WTC11 (cell line): ENCODE measurements around the gene PNMA8C. TPM values are rescaled to one million over a fixed set of nuclear protein-coding genes. Genes with fewer than 3 reads are reported as not detected.

Experiments used
- ATAC-seq: fragments of 200-7000 bp; cut with Tn5 transposase; 2 replicates; pipeline ENCODE4 v1.10.0; 2021; ENCODE audit warnings: mild to moderate bottlenecking, moderate library complexity
- CTCF ChIA-PET: fragments of 300-600 bp; sonication (Branson Sonifier 250); formaldehyde crosslinking; loops from one replicate; lab custom pipeline; 2021; ENCODE audit warnings: antibody characterized with exemption; lab: Charles Lee
- POLR2A ChIA-PET: fragments of 350-600 bp; sonication (Branson Sonifier 250); formaldehyde crosslinking; loops from one replicate; lab custom pipeline; 2021; ENCODE audit warnings: antibody characterized with exemption; lab: Charles Lee
- DNase-seq: peaks from one replicate; pipeline ENCODE4 v3.0.0; 2021; ENCODE audit warnings: low spot score
- H3K27ac Mint-ChIP-seq: 2 replicates; pipeline ENCODE4 v1.8.0; 2021; ENCODE audit warnings: mixed read lengths
- H3K27me3 Mint-ChIP-seq: 2 replicates; pipeline ENCODE4 v1.8.0; 2021; ENCODE audit warnings: low read depth, mild to moderate bottlenecking, moderate library complexity, mixed read lengths
- H3K36me3 Mint-ChIP-seq: 2 replicates; pipeline ENCODE4 v1.8.0; 2021; ENCODE audit warnings: mixed read lengths
- H3K4me1 Mint-ChIP-seq: 2 replicates; pipeline ENCODE4 v1.8.0; 2022; ENCODE audit warnings: mixed read lengths
- H3K4me3 Mint-ChIP-seq: 2 replicates; pipeline ENCODE4 v1.8.0; 2021; ENCODE audit warnings: mild to moderate bottlenecking, moderate library complexity, mixed read lengths
- H3K9me3 Mint-ChIP-seq: 2 replicates; pipeline ENCODE4 v1.8.0; 2021; ENCODE audit warnings: mixed read lengths
- ATF1 ChIP-seq: sonication (generic); formaldehyde crosslinking; IDR thresholded peaks from 2 replicates; pipeline ENCODE4 v1.8.1; 2023; ENCODE audit warnings: mild to moderate bottlenecking, moderate library complexity, missing genetic modification reagents
- CBFB ChIP-seq: sonication (generic); formaldehyde crosslinking; IDR thresholded peaks from 2 replicates; pipeline ENCODE4 v1.8.1; 2022; ENCODE audit warnings: mild to moderate bottlenecking, low read depth, missing genetic modification reagents
- ESRRA ChIP-seq: sonication (generic); formaldehyde crosslinking; IDR thresholded peaks from 2 replicates; pipeline ENCODE4 v1.8.1; 2022; ENCODE audit warnings: mild to moderate bottlenecking, missing genetic modification reagents, borderline replicate concordance
- FOXJ3 ChIP-seq: sonication (generic); formaldehyde crosslinking; IDR thresholded peaks from 2 replicates; pipeline ENCODE4 v1.9.0; 2021; ENCODE audit warnings: missing genetic modification reagents, mild to moderate bottlenecking, borderline replicate concordance
- HMGA2 ChIP-seq: fragments of 250-450 bp; sonication (Bioruptor Pico); IDR thresholded peaks from 2 replicates; pipeline ENCODE4 v1.4.0; 2021; ENCODE audit warnings: mild to moderate bottlenecking, moderate library complexity
- IRF2 ChIP-seq: sonication (generic); formaldehyde crosslinking; IDR thresholded peaks from 2 replicates; pipeline ENCODE4 v1.8.0; 2022; ENCODE audit warnings: low read depth, missing genetic modification reagents, borderline replicate concordance
- JUN ChIP-seq: sonication (generic); formaldehyde crosslinking; IDR thresholded peaks from 2 replicates; pipeline ENCODE4 v1.8.0; 2023; ENCODE audit warnings: mild to moderate bottlenecking, missing genetic modification reagents
- KAT7 ChIP-seq: sonication (generic); formaldehyde crosslinking; IDR thresholded peaks from 2 replicates; pipeline ENCODE4 v1.8.1; 2023; ENCODE audit warnings: missing genetic modification reagents, mild to moderate bottlenecking, borderline replicate concordance
- NR1H2 ChIP-seq: sonication (generic); formaldehyde crosslinking; IDR thresholded peaks from 2 replicates; pipeline ENCODE4 v1.9.0; 2021; ENCODE audit warnings: mild to moderate bottlenecking, moderate library complexity, missing genetic modification reagents
- NR2C2 ChIP-seq: sonication (generic); formaldehyde crosslinking; IDR thresholded peaks from 2 replicates; pipeline ENCODE4 v1.8.0; 2022; ENCODE audit warnings: mild to moderate bottlenecking, missing genetic modification reagents
- OVOL2 ChIP-seq: fragments of 250-450 bp; sonication (Bioruptor Pico); IDR thresholded peaks from 2 replicates; pipeline ENCODE4 v1.9.0; 2021; ENCODE audit warnings: mild to moderate bottlenecking, borderline replicate concordance
- SP1 ChIP-seq: sonication (generic); formaldehyde crosslinking; conservative IDR thresholded peaks from 2 replicates; pipeline ENCODE4 v1.8.1; 2022; ENCODE audit warnings: missing genetic modification reagents
- ZNF671 ChIP-seq: fragments of 250-450 bp; sonication (Bioruptor Pico); IDR thresholded peaks from 2 replicates; pipeline ENCODE4 v1.8.0; 2021; ENCODE audit warnings: mild to moderate bottlenecking
- total RNA-seq: library from RNA; stranded (reverse); gene quantifications from 3 replicates; pipeline ENCODE4 v1.2.3, GENCODE V29; 2021
- TF ChIP-seq, protein P1 (sequence below): sonication (generic); formaldehyde crosslinking; IDR thresholded peaks from 2 replicates; pipeline ENCODE4 v1.8.1; 2022; ENCODE audit warnings: missing genetic modification reagents, borderline replicate concordance
- TF ChIP-seq, protein P2 (sequence below): fragments of 250-450 bp; sonication (Bioruptor Pico); IDR thresholded peaks from 2 replicates; pipeline ENCODE4 v2.1.2; 2022; ENCODE audit warnings: mild to moderate bottlenecking, moderate library complexity
- TF ChIP-seq, protein P3 (sequence below): sonication (generic); formaldehyde crosslinking; IDR thresholded peaks from 2 replicates; pipeline ENCODE4 v1.8.0; 2022; ENCODE audit warnings: mild to moderate bottlenecking, missing genetic modification reagents
- TF ChIP-seq, protein P4 (sequence below): fragments of 250-450 bp; sonication (Bioruptor Pico); IDR thresholded peaks from 2 replicates; pipeline ENCODE4 v1.9.0; 2021; ENCODE audit warnings: mild to moderate bottlenecking
- TF ChIP-seq, protein P5 (sequence below): fragments of 200-600 bp; IDR thresholded peaks from 2 replicates; pipeline ENCODE4 v1.8.0; 2022; ENCODE audit warnings: antibody characterized with exemption

The PNMA8C gene
- total RNA-seq, 1 experiment from 2014 or later = 1.2 TPM

DNA sequence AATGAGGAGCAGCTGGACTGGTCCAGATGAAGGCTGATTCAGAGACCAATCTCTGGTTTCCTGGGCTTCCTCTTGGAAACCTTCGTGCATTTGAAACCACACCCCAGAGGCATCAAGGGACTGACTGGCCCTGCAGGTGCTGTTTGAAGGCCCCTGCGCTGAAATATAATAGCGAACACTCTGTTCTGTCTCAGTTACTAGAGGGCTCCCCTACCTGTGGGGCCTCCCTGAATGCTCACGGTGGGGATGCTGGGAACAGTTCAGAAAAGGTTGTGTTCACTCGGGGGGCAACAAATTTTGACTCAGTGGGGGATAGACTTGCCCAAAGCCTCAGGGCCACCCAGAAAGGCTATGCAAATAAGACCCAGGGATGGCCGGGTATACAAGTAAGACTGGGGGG lies 21.8 kb downstream of the PNMA8C start:
- peaks cover 65% of the 10 kb centered on the region for H3K4me1 Mint-ChIP-seq
- DNase-seq = no peak
- ChIA-PET CTCF (interaction anchor here (2.6 to 3.8 kb wide), 3 partner anchors 12 to 81 kb away, joined by 23 to 47 read pairs (median 25); no protein-coding TSS in a partner anchor), POLR2A (no interaction called here)
- no peak for ATAC-seq
- H3K27ac Mint-ChIP-seq = no peak overlapping the region
- peaks cover 13% of the 10 kb centered on the region for H3K36me3 Mint-ChIP-seq
- peaks cover 37% of the 10 kb centered on the region for H3K27me3 Mint-ChIP-seq
- H3K4me3 Mint-ChIP-seq = peak overlapping the region; percentile 38
- TF ChIP-seq, protein P1, sequence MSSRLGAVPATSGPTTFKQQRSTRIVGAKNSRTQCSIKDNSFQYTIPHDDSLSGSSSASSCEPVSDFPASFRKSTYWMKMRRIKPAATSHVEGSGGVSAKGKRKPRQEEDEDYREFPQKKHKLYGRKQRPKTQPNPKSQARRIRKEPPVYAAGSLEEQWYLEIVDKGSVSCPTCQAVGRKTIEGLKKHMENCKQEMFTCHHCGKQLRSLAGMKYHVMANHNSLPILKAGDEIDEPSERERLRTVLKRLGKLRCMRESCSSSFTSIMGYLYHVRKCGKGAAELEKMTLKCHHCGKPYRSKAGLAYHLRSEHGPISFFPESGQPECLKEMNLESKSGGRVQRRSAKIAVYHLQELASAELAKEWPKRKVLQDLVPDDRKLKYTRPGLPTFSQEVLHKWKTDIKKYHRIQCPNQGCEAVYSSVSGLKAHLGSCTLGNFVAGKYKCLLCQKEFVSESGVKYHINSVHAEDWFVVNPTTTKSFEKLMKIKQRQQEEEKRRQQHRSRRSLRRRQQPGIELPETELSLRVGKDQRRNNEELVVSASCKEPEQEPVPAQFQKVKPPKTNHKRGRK (CRISPR knock-in tag) = no peak
- no peak for TF ChIP-seq KAT7
- TF ChIP-seq ZNF671 (CRISPR knock-in tag) = no peak
- TF ChIP-seq, protein P2, sequence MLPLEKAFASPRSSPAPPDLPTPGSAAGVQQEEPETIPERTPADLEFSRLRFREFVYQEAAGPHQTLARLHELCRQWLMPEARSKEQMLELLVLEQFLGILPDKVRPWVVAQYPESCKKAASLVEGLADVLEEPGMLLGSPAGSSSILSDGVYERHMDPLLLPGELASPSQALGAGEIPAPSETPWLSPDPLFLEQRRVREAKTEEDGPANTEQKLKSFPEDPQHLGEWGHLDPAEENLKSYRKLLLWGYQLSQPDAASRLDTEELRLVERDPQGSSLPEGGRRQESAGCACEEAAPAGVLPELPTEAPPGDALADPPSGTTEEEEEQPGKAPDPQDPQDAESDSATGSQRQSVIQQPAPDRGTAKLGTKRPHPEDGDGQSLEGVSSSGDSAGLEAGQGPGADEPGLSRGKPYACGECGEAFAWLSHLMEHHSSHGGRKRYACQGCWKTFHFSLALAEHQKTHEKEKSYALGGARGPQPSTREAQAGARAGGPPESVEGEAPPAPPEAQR = no peak
- TF ChIP-seq JUN (CRISPR knock-in tag) = no peak
- TF ChIP-seq, protein P3, sequence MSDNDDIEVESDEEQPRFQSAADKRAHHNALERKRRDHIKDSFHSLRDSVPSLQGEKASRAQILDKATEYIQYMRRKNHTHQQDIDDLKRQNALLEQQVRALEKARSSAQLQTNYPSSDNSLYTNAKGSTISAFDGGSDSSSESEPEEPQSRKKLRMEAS (CRISPR knock-in tag) = no peak
- TF ChIP-seq ESRRA (CRISPR knock-in tag) = no peak
- no peak for TF ChIP-seq NR1H2
- no peaks in the 10 kb centered on the region for H3K9me3 Mint-ChIP-seq

DNA sequence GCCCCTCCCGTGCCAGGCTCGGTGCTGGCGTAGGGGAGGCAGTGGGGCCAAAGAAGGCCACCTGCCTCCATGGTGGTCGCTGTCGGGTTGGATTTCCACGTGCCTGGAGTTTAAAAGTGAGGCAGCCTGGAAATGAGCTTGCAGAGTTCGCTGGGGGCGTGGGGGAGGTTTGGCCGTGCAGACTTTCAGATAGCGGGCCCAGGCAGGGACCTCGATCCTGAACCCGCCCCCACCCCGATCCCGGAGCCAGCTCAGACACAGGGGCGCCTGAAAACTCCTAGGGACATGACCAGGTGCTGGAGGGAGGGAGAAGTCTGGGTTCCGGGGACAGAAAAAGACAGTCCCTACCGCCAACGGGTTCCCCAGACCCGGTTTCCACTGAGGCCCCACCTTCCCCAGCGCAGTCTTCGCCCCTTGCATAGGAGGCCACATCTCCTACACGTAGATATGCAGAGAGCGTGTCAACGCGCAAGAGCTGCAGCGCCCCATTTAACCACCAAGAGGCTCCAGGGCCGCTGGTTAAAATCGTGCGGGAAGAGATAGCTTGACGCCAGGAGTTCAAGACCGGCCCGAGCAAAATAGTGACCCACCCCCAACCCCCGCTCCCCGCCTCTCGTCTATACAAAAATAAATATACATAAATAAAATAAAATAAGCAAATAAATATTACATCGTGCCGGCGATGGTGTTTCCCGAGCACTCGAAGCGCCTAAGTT lies 23.8 kb downstream of the PNMA8C start:
- H3K36me3 Mint-ChIP-seq = no peaks in the 10 kb centered on the region

DNA sequence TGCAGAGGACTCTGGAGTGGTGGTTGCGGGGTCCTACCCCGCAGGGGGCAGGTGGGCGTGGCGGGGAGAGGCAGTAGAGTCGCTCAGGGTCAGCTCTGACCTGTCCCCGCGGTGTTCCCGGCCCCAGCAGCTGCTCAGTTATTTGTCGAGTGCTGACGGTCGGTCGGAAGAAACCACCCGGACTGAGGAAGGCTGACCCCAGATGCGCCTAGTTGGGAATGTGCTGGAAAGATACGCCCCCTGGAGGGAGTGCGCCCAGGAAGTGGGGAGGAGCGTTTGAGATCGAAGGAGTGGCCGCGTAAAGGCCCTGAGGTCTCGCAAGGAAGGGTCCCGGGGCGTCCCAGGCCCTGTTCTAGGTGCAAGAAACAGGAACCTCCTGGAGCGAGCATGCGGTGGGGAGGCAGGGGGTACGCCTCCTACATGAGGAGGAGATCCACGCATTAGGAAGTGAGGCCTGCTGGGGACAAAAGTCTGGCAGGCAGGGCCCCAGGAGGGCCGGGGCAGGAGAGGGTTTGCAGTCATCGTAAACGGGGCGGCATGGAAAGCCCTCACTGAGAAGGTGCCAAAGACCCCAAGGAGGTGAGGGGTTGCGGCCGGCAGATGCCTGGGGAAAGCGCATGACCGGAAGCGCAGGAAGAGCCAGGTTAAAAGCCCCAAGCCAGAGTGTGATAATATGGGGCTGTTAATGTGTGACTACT lies 24.5 kb downstream of the PNMA8C start:
- ChIA-PET POLR2A (interaction anchor here (0.5 to 3.1 kb wide), 5 partner anchors 9 to 658 kb away, joined by 3 to 20 read pairs (median 3); partner anchors contain the start of genes CALM3 and CCDC8), CTCF (interaction anchor here (0.5 to 5.6 kb wide), 25 partner anchors 9 to 310 kb away, joined by 3 to 47 read pairs (median 4); partner anchors contain the start of gene CCDC8)
- peaks cover 40% of the 10 kb centered on the region for H3K27me3 Mint-ChIP-seq
- peak overlapping the region; percentile 1 for H3K27ac Mint-ChIP-seq
- no peak for DNase-seq
- H3K36me3 Mint-ChIP-seq = no peaks in the 10 kb centered on the region
- peaks cover 57% of the 10 kb centered on the region for H3K4me1 Mint-ChIP-seq
- peak; percentile 20 for ATAC-seq
- H3K9me3 Mint-ChIP-seq = no peaks in the 10 kb centered on the region
- peak overlapping the region; percentile 77 for H3K4me3 Mint-ChIP-seq
- TF ChIP-seq, protein P4, sequence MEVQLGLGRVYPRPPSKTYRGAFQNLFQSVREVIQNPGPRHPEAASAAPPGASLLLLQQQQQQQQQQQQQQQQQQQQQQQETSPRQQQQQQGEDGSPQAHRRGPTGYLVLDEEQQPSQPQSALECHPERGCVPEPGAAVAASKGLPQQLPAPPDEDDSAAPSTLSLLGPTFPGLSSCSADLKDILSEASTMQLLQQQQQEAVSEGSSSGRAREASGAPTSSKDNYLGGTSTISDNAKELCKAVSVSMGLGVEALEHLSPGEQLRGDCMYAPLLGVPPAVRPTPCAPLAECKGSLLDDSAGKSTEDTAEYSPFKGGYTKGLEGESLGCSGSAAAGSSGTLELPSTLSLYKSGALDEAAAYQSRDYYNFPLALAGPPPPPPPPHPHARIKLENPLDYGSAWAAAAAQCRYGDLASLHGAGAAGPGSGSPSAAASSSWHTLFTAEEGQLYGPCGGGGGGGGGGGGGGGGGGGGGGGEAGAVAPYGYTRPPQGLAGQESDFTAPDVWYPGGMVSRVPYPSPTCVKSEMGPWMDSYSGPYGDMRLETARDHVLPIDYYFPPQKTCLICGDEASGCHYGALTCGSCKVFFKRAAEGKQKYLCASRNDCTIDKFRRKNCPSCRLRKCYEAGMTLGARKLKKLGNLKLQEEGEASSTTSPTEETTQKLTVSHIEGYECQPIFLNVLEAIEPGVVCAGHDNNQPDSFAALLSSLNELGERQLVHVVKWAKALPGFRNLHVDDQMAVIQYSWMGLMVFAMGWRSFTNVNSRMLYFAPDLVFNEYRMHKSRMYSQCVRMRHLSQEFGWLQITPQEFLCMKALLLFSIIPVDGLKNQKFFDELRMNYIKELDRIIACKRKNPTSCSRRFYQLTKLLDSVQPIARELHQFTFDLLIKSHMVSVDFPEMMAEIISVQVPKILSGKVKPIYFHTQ (CRISPR knock-in tag) = no peak
- no peak for TF ChIP-seq OVOL2 (CRISPR knock-in tag)
- TF ChIP-seq, protein P5, sequence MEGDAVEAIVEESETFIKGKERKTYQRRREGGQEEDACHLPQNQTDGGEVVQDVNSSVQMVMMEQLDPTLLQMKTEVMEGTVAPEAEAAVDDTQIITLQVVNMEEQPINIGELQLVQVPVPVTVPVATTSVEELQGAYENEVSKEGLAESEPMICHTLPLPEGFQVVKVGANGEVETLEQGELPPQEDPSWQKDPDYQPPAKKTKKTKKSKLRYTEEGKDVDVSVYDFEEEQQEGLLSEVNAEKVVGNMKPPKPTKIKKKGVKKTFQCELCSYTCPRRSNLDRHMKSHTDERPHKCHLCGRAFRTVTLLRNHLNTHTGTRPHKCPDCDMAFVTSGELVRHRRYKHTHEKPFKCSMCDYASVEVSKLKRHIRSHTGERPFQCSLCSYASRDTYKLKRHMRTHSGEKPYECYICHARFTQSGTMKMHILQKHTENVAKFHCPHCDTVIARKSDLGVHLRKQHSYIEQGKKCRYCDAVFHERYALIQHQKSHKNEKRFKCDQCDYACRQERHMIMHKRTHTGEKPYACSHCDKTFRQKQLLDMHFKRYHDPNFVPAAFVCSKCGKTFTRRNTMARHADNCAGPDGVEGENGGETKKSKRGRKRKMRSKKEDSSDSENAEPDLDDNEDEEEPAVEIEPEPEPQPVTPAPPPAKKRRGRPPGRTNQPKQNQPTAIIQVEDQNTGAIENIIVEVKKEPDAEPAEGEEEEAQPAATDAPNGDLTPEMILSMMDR = no peak; the same call in 1 of the 2 replicates
- TF ChIP-seq NR2C2 (CRISPR knock-in tag) = no peak
- no peak for TF ChIP-seq ATF1 (CRISPR knock-in tag)
- no peak for TF ChIP-seq CBFB (CRISPR knock-in tag)
- TF ChIP-seq HMGA2 (CRISPR knock-in tag) = no peak
- no peak for TF ChIP-seq IRF2 (CRISPR knock-in tag)
- peak; percentile 50; the same call in 1 of the 2 replicates for TF ChIP-seq SP1

More for the DNA sequence above, 23.8 kb downstream of the PNMA8C start:
- H3K27ac Mint-ChIP-seq = no peak overlapping the region
- ChIA-PET POLR2A (interaction anchor here (0.6 to 3.1 kb wide), 4 partner anchors 8 to 27 kb away, joined by 3 to 20 read pairs (median 6); partner anchors contain the start of gene CCDC8), CTCF (interaction anchor here (0.6 to 3.8 kb wide), 21 partner anchors 8 to 326 kb away, joined by 3 to 47 read pairs (median 5); partner anchors contain the start of gene CCDC8)
- TF ChIP-seq, protein P5 = 0 out of 2 replicates have a peak, but pooled peaks have one; percentile 2
- TF ChIP-seq FOXJ3 (CRISPR knock-in tag) = no peak
- DNase-seq (peak; percentile 66), ATAC-seq (peak; percentile 43)
- no peaks in the 10 kb centered on the region for H3K9me3 Mint-ChIP-seq
- H3K4me3 Mint-ChIP-seq = peak overlapping the region; percentile 77
- H3K4me1 Mint-ChIP-seq = peaks cover 60% of the 10 kb centered on the region
- peaks cover 40% of the 10 kb centered on the region for H3K27me3 Mint-ChIP-seq
